GM23248 (cell line): ENCODE results near the gene STEAP3.

ENCODE experiments used
- EZH2 ChIP-seq: fragments of 200-600 bp; sonication (generic); IDR thresholded peaks from 2 replicates; pipeline ENCODE4 v1.6.1; 2018; ENCODE audit warnings: antibody characterized with exemption, mild to moderate bottlenecking; ENCODE audit not compliant: insufficient read depth, poor library complexity, severe bottlenecking
- EZH2phosphoT487 ChIP-seq: fragments of 200-600 bp; sonication (generic); IDR thresholded peaks from 2 replicates; pipeline ENCODE4 v1.6.1; 2018; ENCODE audit warnings: antibody characterized with exemption, moderate library complexity, mild to moderate bottlenecking, low read depth; ENCODE audit not compliant: insufficient read depth

DNA sequence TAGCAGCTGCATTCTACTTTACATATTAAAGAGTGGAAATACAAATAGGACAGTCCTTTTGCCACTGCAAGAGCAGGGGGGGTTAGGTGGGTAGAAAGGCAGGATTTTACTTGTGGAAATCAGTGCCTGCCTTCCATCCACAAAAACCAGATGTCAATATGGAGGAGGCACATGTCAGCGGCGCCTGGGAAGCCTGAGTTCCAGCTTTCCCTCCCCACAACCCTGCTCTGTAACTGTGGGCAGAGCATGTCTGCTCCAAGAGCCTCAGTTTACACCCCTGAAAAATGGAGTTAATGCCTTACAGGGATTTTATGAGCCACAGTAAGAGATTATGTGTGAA lies 32.9 kb downstream of the STEAP3 start:
- TF ChIP-seq EZH2phosphoT487 (no peak), EZH2 (no peak)
